Neural progenitor cell (in vitro differentiated cells): ENCODE measurements around the gene POLDIP3.
"Not testable (repeated sequence)": the region's sequence is repeated elsewhere in the genome, so short reads cannot be mapped to it uniquely, and the experiment has no call there.

ENCODE experiments used
- EZH2 ChIP-seq: fragments of 200-600 bp; sonication (generic); IDR thresholded peaks from 2 replicates; pipeline ENCODE4 v1.6.1; 2017; ENCODE audit warnings: antibody characterized with exemption, mild to moderate bottlenecking, moderate library complexity
- EZH2phosphoT487 ChIP-seq: fragments of 200-600 bp; sonication (generic); IDR thresholded peaks from 2 replicates; pipeline ENCODE4 v1.6.1; 2017; ENCODE audit warnings: antibody characterized with exemption
- TF ChIP-seq, protein P1 (sequence below): fragments of 200-600 bp; sonication (generic); IDR thresholded peaks from 2 replicates; pipeline ENCODE4 v1.5.1; 2017; ENCODE audit warnings: antibody characterized with exemption, mild to moderate bottlenecking

DNA sequence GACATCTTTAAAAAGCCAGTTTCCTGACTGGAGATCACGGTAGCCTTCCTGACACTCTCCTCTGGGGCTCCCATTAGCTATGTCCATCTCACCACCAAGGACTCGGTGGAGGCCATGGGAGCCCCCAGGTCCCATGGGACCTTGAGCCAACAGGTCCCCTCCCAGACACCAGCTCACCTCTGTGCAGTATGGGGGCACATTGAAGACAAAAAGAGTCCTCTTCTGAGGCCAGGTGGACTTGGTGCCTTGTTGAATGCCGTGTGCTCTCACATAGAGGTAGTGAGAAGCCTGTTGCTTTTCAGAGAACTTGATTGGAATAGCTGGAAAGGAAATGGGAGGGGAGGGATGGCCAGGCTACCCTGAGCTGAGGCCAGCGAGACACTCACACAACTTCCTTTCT is 34.6 kb downstream of the POLDIP3 start:
- TF ChIP-seq, protein P1, sequence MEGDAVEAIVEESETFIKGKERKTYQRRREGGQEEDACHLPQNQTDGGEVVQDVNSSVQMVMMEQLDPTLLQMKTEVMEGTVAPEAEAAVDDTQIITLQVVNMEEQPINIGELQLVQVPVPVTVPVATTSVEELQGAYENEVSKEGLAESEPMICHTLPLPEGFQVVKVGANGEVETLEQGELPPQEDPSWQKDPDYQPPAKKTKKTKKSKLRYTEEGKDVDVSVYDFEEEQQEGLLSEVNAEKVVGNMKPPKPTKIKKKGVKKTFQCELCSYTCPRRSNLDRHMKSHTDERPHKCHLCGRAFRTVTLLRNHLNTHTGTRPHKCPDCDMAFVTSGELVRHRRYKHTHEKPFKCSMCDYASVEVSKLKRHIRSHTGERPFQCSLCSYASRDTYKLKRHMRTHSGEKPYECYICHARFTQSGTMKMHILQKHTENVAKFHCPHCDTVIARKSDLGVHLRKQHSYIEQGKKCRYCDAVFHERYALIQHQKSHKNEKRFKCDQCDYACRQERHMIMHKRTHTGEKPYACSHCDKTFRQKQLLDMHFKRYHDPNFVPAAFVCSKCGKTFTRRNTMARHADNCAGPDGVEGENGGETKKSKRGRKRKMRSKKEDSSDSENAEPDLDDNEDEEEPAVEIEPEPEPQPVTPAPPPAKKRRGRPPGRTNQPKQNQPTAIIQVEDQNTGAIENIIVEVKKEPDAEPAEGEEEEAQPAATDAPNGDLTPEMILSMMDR, result not testable (repeated sequence)
- TF ChIP-seq EZH2, EZH2phosphoT487: not testable (repeated sequence)
